Heart right ventricle (tissue), 16 donors: ENCODE measurements around the gene FOXN3. TPM values are rescaled to one million over a fixed set of nuclear protein-coding genes. Genes with fewer than 3 reads are reported as not detected.

Experiments used
- ATAC-seq, 8 donors: fragments of 200-7000 bp; cut with Tn5 transposase; one replicate each; pipeline ENCODE4 v1.9.1; 2020; ENCODE audit warnings: mild to moderate bottlenecking in 8 of 8, moderate library complexity in 8 of 8, moderate number of reproducible peaks in 1 of 8
- DNase-seq, 2 donors: peaks; one replicate each; pipeline ENCODE4 v3.0.0-alpha.2; 2020
- H3K27ac ChIP-seq, 10 donors: fragments of 200-600 bp; sonication (generic) in 2 of 10; one replicate each; pipeline versions ENCODE4 v1.5.0 to v1.8.0; 2020 to 2022; ENCODE audit warnings: mild to moderate bottlenecking in 3 of 10
- H3K27me3 ChIP-seq, 7 donors: fragments of 200-600 bp; one replicate each; pipeline ENCODE4 v1.8.0; 2021 to 2022; ENCODE audit warnings: mild to moderate bottlenecking in 2 of 7
- H3K36me3 ChIP-seq, 9 donors: fragments of 200-600 bp; sonication (generic) in 1 of 9; one replicate each; pipeline versions ENCODE4 v1.5.0 to v1.8.0; 2020 to 2022; ENCODE audit warnings: mild to moderate bottlenecking in 2 of 9
- H3K4me1 ChIP-seq, 9 donors: fragments of 200-600 bp; sonication (generic) in 1 of 9; one replicate each; pipeline versions ENCODE4 v1.5.0 to v1.8.0; 2020 to 2022; ENCODE audit warnings: mild to moderate bottlenecking in 4 of 9
- H3K4me3 ChIP-seq, 10 donors: fragments of 200-600 bp; sonication (generic) in 2 of 10; one replicate each; pipeline versions ENCODE4 v1.5.0 to v1.8.0; 2020 to 2022; ENCODE audit warnings: mild to moderate bottlenecking in 7 of 10, moderate library complexity in 2 of 10
- H3K9me3 ChIP-seq, 11 donors: fragments of 200-600 bp in 10 of 11; sonication (generic) in 2 of 11; one replicate each; pipeline versions ENCODE4 v1.5.0 to v1.8.0; 2013 to 2022; ENCODE audit warnings: mild to moderate bottlenecking in 2 of 11, control low read depth in 1 of 11, moderate library complexity in 1 of 11
- CTCF ChIP-seq, 9 donors: fragments of 200-600 bp; sonication (generic) in 2 of 9; IDR thresholded peaks; one replicate each; pipeline versions ENCODE4 v1.5.0 to v1.8.0; 2021 to 2022; ENCODE audit warnings: antibody characterized with exemption in 9 of 9, mild to moderate bottlenecking in 5 of 9, moderate library complexity in 1 of 9
- WGBS, 2 donors: extraction: QIAGEN DNeasy Blood & Tissue Kit; methylation state at CpG; one replicate each; pipeline ENCODE4 v1.1.7; 2013; ENCODE audit warnings: inconsistent platforms in 1 of 2; 5-methylcytosine and 5-hydroxymethylcytosine counted together
- intact Hi-C, 10 donors: fragments of 100-400 bp; cut with DNase I; formaldehyde crosslinking; loops; one replicate each; pipeline versions ENCODE4 v1.11.1 to v1.14.2; 2022
- polyA plus RNA-seq, 2 donors: library from polyadenylated mRNA; stranded (reverse); fragments of 200-250 nt; gene quantifications; one replicate each; pipeline ENCODE4 v1.2.3, GENCODE V29; 2013
- total RNA-seq, 10 donors: library from RNA; stranded (reverse); fragmentation: NEBNext Ultra II Directional in 3 of 10; extraction: Animal tissue kit (Norgen Biotek cat#: 25700) in 3 of 10; gene quantifications; one replicate each; pipeline versions ENCODE4 v1.2.1 to v1.2.4, GENCODE V29; 2021 to 2023
- donor health status: Arrhythmogenic right ventricular cardiomyopathy.
- donor health status: ischemic (EF 13 %, LVEDD 7.1; RV severe dilation, severe dysfunction).
- donor health status: healthy with polysubstance abuse.
- donor health status: DM: no; HTN: yes; CAD: no.
- donor health status: DM: no; HTN: no; CAD: no.
- donor health status: ischemic (EF 25% LVEDD 6.9; RV normal size, moderate dysfunction).
- donor health status: ischemic (EF 25% LVEDD 5.7; RV mildly dilated, moderate dysfunction).
- donor health status: healthy.
- donor health status: DM: yes; HTN: yes; CAD: no.
- donor health status: Ischemic cardiomyopathy.
- donor health status: ischemic (EF 35%, LVEDD 5.7; RV mildly dilated, moderate dysfunction).
- donor health status: nonischemic (EF 11% LVEDD 7.7; RV severe dilation, severe dysfunction).
- donor health status: DM: yes; HTN: yes; CAD: no.
- donor health status: PGD.
- donor health status: ischemic (EF 29% LVEDD 5.4; RV normal size, mild dysfunction).
- donor health status: nonischemic (EF 23%, LVEDD 6.1; RV moderate dilation, normal function).

The FOXN3 gene
- total and polyA plus RNA-seq, 12 donors = 13.0 to 150 (median 107) TPM

- peaks cover 0 to 5% (median 0%) of the 10 kb centered on the region in 7 donors for H3K27me3 ChIP-seq
- 50 to 63% methylated on average over 4 of the region's 4 CpGs for WGBS, 2 donors
- no peak overlapping the region for H3K27ac ChIP-seq
- H3K4me1 ChIP-seq = no peaks in the 10 kb centered on the region
- no peaks in the 10 kb centered on the region for H3K9me3 ChIP-seq
- intact Hi-C loops = no loop called here
- no peaks in the 10 kb centered on the region for H3K36me3 ChIP-seq
- TF ChIP-seq CTCF (IDR thresholded peaks at IDR 0.05) = no peak
- no peak for DNase-seq
- H3K4me3 ChIP-seq = no peak overlapping the region
- no peak for ATAC-seq
These were observed 290.6 kb downstream of the FOXN3 start for GRCh38 chr14:89126461-89126860.

- ATAC-seq = no peak
- Histone ChIP-seq H3K9me3 (peaks cover 0 to 8% (median 0%) of the 10 kb centered on the region in 11 donors), H3K27ac (no peak overlapping the region), H3K4me3 (no peak overlapping the region), H3K36me3 (no peaks in the 10 kb centered on the region), H3K4me1 (no peaks in the 10 kb centered on the region), H3K27me3 (peaks cover 0 to 5% (median 0%) of the 10 kb centered on the region in 7 donors)
- WGBS, 2 donors = 64 to 71% methylated on average over 4 of the region's 4 CpGs
- TF ChIP-seq CTCF (IDR thresholded peaks at IDR 0.05) = no peak
- no peak for DNase-seq
- intact Hi-C loops = no loop called here
These were observed 291.8 kb downstream of the FOXN3 start for GRCh38 chr14:89125216-89125615.

DNA sequence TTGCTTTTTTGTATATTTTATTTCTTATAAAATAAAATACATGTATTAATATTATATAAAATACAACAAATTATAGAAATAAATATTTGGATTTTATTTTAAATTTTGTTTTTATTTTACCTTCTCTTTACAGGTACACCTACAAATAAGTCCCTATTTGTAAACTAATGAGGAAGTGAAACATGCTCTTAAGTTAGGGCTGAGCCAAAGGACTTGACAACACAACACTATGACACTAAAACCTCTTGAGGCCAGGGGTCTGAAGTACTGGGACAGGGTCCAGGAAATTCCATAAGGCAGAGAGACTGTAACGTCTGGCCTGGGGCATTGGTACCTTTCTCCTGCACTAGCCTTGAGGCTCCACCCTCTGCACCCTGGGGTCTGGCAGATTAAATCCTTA lies 293.2 kb downstream of the FOXN3 start:
- TF ChIP-seq CTCF (IDR thresholded peaks at IDR 0.05) = no peak
- peaks cover 0 to 5% (median 0%) of the 10 kb centered on the region in 7 donors for H3K27me3 ChIP-seq
- no peak for ATAC-seq
- 12 to 32% methylated on average over 1 of the region's 1 CpG for WGBS, 2 donors
- no peaks in the 10 kb centered on the region for H3K36me3 ChIP-seq
- H3K9me3 ChIP-seq = peaks cover 0 to 17% (median 0%) of the 10 kb centered on the region in 11 donors
- H3K4me3 ChIP-seq = no peak overlapping the region
- H3K27ac ChIP-seq = no peak overlapping the region
- intact Hi-C loops = no loop called here
- no peak for DNase-seq
- no peaks in the 10 kb centered on the region for H3K4me1 ChIP-seq

DNA sequence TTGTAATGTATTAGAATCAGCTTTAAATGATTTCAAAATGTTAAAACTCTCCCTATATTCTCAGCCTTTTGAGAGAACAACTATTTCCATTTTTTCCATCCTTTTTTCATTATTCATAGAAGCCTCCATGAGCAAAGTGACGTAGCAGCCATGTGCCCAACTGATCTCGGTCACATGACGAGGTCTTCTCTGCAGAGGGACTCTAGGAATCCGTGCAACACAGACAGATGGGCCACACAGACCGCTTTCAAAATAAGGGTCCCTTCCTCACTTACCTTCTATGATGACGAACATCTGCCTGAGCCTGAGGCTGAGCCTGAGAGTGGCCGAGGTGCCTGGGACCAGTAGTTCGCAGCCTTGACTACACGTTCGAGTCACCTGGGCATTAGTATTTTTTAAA lies 293.8 kb downstream of the FOXN3 start:
- Histone ChIP-seq H3K36me3 (no peaks in the 10 kb centered on the region), H3K27me3 (peaks cover 0 to 5% (median 0%) of the 10 kb centered on the region in 7 donors), H3K4me1 (no peaks in the 10 kb centered on the region), H3K9me3 (peaks cover 0 to 17% (median 0%) of the 10 kb centered on the region in 11 donors), H3K27ac (no peak overlapping the region), H3K4me3 (no peak overlapping the region)
- 90% methylated on average over 10 of the region's 10 CpGs for WGBS, 2 donors
- no peak for ATAC-seq
- intact Hi-C loops = no loop called here
- TF ChIP-seq CTCF (IDR thresholded peaks at IDR 0.05) = no peak
- DNase-seq = no peak
